DMS79 (cell line): ENCODE data around the gene CLIC4.
A peak's percentile ranks its signal among the peaks of the same experiment; 100 is the strongest.
"Not testable (repeated sequence)": the region's sequence is repeated elsewhere in the genome, so short reads cannot be mapped to it uniquely, and the experiment has no call there.

Experiments
- DNase-seq: peaks from one replicate; lab custom pipeline; 2025; lab: John Stamatoyannopoulos, UW

CLIC4 gene

GRCh38 chr1:24717887-24718650, 27.2 kb upstream of the CLIC4 start:
- DNase-seq = no peak

- no peak for DNase-seq
These were observed 25.1 kb upstream of the CLIC4 start for GRCh38 chr1:24720152-24720551.

GRCh38 chr1:24721533-24721932, 23.7 kb upstream of the CLIC4 start:
- no peak for DNase-seq

GRCh38 chr1:24722073-24723035, 22.9 kb upstream of the CLIC4 start:
- not testable (repeated sequence) for DNase-seq

- no peak for DNase-seq
These were observed 20.7 kb upstream of the CLIC4 start for GRCh38 chr1:24724345-24725208.

- DNase-seq = no peak
These were observed 20.0 kb upstream of the CLIC4 start for GRCh38 chr1:24725209-24725651.

GRCh38 chr1:24726741-24727140, 18.5 kb upstream of the CLIC4 start:
- DNase-seq = no peak

GRCh38 chr1:24727501-24728216, 17.6 kb upstream of the CLIC4 start:
- no peak for DNase-seq

GRCh38 chr1:24728982-24729381, 16.3 kb upstream of the CLIC4 start:
- DNase-seq = no peak

GRCh38 chr1:24732186-24732885, 12.9 kb upstream of the CLIC4 start:
- no peak for DNase-seq

- not testable (repeated sequence) for DNase-seq
These were observed 11.9 kb upstream of the CLIC4 start for GRCh38 chr1:24733342-24733741.

- DNase-seq = no peak
These were observed 10.1 kb upstream of the CLIC4 start for GRCh38 chr1:24735156-24735508.

- peak; percentile 79 for DNase-seq
These were observed 9.5 kb upstream of the CLIC4 start for GRCh38 chr1:24735509-24736375.

GRCh38 chr1:24737368-24738117, 7.7 kb upstream of the CLIC4 start:
- DNase-seq = no peak

- DNase-seq = no peak
These were observed 6.0 kb upstream of the CLIC4 start for GRCh38 chr1:24739241-24739640.

GRCh38 chr1:24742090-24742938, 2.9 kb upstream of the CLIC4 start:
- no peak for DNase-seq

- no peak for DNase-seq
These were observed 1.6 kb upstream of the CLIC4 start for GRCh38 chr1:24743404-24744211.
